Fibroblast of skin of right quadriceps (primary cell): Measurements from ENCODE around the gene SPSB1.

ENCODE experiments used
- DNase-seq: peaks from one replicate; pipeline ENCODE4 v3.0.0-alpha.2; 2013

Gene SPSB1

DNA sequence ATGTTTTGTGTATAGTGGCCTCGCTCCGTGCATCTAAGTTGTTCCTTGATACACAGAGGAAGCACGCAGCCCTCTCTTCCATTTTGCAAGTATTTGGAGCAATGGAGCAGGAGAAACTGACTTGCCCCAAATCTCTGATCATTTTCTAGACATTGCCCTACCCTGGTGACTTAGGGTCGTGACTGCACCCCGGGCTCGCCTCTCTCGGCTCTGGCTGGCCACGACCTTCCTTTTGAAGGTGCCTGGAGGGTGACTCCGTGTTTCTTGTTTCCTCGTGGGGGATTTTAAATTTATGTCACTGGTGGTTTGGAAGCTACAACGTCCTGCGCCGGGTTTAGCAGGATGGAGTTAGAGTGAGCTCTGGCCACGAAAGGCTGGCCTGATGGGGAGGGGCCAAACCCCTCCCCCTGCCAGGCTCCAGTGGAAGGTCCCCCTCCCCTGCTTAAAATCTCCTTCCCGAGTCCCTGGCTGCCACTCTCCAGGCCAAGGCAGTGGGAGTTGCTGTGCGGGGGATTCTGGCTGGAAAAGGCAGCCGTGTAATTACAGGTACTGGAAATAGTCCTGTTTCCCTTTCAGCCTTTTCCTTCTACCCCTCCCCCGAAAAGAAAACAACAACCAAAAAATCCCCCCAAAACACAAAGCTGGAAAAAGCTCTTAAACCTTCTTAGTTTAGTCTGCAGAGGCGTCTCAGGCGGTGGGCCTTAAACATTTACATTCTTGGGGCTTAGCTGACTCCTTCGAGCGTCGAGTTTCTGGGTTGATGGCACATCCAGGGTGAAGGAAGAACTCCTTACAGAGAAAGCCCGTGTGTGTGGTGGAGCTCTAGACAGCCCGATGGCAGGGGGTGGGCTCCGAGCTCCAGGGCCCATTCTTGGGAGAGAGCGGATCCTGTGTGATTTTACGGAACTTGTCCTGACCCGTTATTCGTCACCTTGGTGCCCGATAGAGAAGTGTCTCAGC, 28.1 kb downstream of the SPSB1 start:
- peak; percentile 30 for DNase-seq

- peak; percentile 70 for DNase-seq
Measured at GRCh38 chr1:9321480-9321849, 28.8 kb downstream of the SPSB1 start.

- no peak for DNase-seq
Measured at GRCh38 chr1:9321986-9322660, 29.4 kb downstream of the SPSB1 start.

DNA sequence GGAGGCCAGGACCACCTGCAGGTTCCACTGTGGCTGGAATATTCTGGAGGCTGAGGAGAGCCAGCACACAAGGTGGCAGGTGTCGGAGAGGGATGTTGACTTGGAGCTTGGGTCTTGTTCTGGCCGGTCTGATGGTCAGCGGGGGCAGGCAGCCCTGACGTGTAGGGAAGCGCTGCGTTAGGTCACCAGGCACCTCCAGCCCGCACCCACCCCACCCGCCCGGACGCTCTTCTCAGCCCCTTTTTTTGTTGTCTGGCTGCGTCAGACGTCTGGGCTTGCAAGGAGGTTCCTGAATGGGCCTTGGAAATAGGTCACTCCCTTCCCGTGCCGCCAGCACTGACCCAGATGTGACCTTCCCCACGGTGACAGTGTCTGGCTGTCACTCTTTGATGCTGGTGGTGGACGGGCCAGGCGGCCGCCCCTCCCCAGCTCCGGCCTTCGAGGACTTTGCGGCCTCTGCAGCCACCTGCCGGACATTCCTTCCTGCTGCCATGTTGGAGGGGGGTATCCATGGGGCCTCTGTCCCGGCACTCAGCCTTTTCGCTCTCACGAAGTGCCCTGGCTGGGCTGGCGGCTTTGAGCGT, 30.1 kb downstream of the SPSB1 start:
- DNase-seq = no peak

- DNase-seq = no peak
Measured at GRCh38 chr1:9324246-9325096, 31.8 kb downstream of the SPSB1 start.

GRCh38 chr1:9326596-9326995, 33.9 kb downstream of the SPSB1 start:
- peak; percentile 83 for DNase-seq

DNA sequence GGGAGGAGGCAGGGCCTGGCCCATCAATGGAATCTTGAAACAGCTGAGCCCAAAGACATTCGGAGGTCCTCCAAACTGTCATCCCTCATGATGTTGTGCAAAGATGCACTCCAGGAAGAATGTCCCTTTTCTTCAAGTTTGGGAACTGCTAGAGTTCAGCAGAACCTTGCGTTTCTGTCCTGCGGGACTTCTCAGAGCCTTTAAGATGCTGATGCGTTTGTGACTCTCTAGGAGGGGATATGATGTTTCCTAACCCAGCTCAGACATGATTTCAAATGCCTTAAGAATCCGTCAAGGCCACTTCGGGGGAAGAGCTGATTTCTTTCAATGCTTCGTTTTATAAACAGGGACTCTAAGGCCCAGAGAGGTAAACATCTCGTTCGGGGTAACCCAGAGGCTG, 35.5 kb downstream of the SPSB1 start:
- DNase-seq = no peak

- DNase-seq = no peak
Measured at GRCh38 chr1:9328715-9329114, 36.0 kb downstream of the SPSB1 start.

DNA sequence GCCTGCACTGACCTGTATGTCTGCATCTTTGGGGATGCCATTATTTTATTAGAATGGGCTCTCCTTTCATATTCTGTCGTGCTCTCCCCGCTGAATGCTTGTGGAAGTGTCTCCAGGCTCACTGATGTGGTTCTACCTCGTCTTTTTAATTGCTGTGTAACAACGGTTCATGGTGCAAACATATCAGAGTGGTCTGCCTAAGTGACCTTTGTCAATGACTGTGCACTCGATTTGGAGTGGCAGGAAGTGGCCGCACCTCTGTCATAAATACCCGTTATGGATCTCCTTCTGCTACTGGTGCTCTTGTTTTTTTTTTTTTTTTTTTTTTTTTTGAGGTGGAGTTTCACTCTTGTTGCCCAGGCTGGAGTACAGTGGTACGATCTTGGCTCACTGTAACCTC, 38.3 kb downstream of the SPSB1 start:
- DNase-seq = no peak

DNA sequence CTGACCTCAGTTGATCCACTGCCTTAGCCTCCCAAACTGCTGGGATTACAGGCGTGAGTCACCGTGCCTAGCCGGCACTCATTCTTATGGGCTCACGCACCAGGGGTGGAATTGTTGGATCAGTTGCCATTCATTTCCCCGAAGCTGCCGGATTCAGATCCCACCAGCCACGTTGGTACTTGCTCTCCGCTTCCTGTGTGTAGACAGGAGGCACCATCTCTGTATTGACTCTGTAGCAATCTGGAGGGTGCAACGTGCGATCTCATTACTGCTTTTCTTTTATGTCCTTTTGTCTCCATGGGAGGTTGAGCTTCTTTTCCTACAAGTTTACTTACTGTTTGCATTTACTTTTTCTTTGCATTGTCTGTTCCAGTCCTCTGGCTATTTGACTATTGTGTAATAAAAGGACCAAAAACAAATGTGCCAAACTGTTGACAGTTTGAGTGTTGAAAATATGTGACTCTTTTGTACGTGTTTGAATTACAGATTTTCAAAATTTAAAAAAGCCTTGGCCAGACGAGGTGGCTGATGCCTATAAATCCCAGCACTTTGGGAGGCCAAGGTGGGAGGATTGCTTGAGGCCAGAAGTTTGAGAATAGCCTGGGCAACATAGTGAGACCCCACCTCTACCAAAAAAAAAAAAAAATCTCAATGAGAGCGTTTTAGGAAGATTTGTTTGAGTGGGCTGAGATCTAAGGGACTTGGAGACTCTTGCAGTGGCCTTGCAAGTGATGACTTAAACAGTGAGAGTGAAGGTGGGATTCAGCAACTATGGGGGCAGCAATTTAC, 39.1 kb downstream of the SPSB1 start:
- no peak for DNase-seq

DNA sequence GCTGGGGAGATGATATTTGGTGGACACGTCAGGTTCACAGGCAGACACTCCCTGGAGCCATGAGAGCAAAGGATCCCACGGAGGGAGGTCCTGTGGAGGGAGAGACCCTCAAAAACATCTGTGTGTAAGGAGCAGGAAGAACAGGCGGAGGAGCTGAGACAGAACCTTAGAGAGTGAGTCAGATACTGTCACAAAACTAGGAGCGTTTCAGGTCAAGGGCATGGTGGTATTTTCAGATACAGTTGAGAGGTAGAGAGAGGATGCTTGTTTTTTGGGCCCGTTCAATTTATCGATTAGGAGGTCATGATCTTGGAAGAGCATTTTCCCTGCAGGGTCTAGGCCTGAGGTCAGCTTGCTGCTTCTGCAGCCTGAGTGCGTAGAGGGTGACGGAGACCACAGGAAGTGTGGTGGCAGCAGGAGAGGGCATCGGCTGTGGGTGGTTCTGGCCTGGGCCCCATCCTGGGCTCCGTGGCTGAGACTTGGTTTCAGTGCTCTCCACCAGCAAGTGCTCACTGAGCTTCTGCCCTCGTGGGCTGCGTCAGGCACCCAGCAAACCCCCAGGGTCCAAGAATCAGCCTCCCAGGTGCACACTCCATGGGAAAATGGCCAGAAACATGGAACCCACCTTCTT, 39.9 kb downstream of the SPSB1 start:
- no peak for DNase-seq

- no peak for DNase-seq
Measured at GRCh38 chr1:9338397-9339246, 45.9 kb downstream of the SPSB1 start.

- no peak for DNase-seq
Measured at GRCh38 chr1:9340172-9340854, 47.6 kb downstream of the SPSB1 start.

- no peak for DNase-seq
Measured at GRCh38 chr1:9340864-9341263, 48.2 kb downstream of the SPSB1 start.

DNA sequence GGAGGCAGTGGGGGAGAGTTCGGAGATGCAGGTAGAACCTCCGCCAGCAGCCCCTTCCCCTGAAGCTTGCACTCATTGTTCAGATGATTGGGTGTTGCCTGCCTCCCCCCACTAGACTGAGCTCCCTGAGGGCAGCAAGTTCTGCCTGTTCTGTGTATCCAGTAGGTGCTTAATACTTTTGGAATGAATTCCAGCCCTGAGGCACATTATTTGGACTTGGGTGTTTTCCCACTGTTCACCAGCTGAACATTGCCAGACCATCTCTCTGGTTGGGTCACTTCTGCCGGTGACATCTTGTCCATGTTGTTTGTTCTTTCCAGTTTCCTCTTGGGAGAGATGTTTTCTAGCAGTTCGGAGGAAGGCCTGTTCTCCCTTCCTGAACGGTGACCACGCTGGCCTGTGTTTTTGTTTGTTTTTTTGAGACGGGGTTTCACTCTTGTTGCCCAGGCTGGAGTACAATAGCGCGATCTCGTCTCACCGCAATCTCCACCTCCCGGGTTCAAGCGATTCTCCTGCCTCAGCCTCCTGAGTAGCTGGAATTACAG, 48.7 kb downstream of the SPSB1 start:
- no peak for DNase-seq

GRCh38 chr1:9343269-9343668, 50.6 kb downstream of the SPSB1 start:
- DNase-seq = no peak

DNA sequence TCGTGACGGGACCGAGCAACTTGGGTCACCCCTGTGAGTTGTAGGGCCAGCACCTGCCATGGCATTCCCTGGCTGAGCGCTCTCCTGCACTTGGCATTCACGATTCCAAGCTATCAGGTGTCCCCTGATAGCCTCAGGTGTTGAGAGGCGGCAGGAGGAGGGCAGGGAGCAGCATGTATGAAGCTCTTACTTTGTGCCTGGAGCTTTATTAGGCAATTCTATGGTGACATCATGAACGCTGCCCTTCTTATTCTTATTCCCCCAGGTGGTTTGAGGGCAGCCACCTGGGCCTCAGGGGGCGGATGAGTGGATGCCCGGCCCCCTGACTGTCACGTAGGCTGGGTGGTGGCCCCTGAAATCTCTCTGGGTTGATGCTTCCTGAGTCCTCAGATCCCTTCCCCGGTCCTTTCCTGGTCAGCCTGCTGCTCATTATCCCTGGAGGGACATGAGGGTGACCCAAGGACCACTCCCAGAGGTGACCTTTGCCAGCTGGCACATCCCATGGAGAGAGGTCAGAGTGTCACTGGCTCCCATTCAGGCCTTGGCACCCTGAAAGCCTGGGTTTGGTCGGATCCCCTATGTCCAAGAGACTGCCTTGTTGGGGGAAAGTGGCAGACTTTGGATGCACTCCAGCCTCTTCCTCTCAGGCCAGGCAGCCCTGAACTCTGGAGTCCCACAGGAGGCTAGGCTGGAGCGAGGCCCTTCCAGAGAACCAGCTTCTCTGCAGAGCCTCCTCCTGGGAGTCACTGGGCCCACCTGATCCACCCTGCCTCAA, 51.9 kb downstream of the SPSB1 start:
- DNase-seq = no peak

DNA sequence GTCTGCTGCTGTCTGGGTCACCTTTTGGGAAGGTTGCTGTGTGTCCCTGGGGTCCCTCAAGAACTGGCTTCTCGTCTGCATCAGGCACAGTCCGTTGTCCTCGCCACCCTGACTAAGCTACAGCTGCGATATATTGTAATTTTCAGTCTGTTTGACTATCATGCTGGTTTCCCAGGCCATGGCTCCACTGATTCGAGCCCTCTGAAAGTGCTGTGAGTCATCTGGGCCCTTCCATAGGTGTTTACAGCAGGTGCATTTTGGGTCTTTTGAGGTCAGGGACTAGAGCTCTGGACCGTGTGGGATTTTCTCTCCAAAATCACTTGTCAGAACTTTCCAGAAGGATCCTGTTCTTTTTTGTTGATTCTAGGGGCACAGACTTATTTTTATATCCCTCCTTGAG, 52.8 kb downstream of the SPSB1 start:
- no peak for DNase-seq

- DNase-seq = no peak
Measured at GRCh38 chr1:9345922-9346321, 53.2 kb downstream of the SPSB1 start.
